H1 (cell line): ENCODE results near the gene CROCC2. TPM values are rescaled to one million over a fixed set of nuclear protein-coding genes. Genes with fewer than 3 reads are reported as not detected.

Source experiments
- RFX5 ChIP-seq: IDR thresholded peaks from 2 replicates; pipeline ENCODE4 v1.6.1; 2011; ENCODE audit warnings: low read depth, low read length, improper control_type of control experiment, borderline replicate concordance
- SAP30 ChIP-seq: fragments of 300-600 bp; sonication (generic); IDR thresholded peaks from 2 replicates; pipeline ENCODE4 v1.7.1; 2012; ENCODE audit warnings: low read length, moderate library complexity, mild to moderate bottlenecking, inconsistent platforms; ENCODE audit not compliant: insufficient read depth, insufficient replicate concordance
- SP4 ChIP-seq: IDR thresholded peaks from 2 replicates; pipeline ENCODE4 v1.6.1; 2012; ENCODE audit warnings: low read length, inconsistent platforms
- polyA plus RNA-seq, 7 experiments: library from polyadenylated mRNA; depleted of rRNA in 3 of 7; stranded (reverse) in 5 of 7; unstranded in 2 of 7; fragments of >200 nt in 5 of 7; fragments of 200-250 nt in 2 of 7; gene quantifications; 1 replicate in 5 of 7; 2 replicates in 1 of 7; 4 replicates in 1 of 7; pipeline versions ENCODE4 v1.2.1 to v1.2.3, GENCODE V29; 2011 to 2013; ENCODE audit warnings: missing spikeins in 2 of 7, mixed read lengths in 2 of 7
- total RNA-seq: library from RNA; stranded (reverse); fragmentation: NEBNext Ultra II Directional; extraction: Animal tissue kit (Norgen Biotek cat#: 25700); gene quantifications from 2 replicates; pipeline ENCODE4 v1.2.1, GENCODE V29; 2021
- TF ChIP-seq, protein P1 (sequence below), 3 experiments: IDR thresholded peaks; 1 replicate in 2 of 3; 2 replicates in 1 of 3; pipeline versions ENCODE4 v1.5.1 to v1.6.1; 2011; ENCODE audit warnings: low read length in 3 of 3, mild to moderate bottlenecking in 3 of 3, inconsistent platforms in 2 of 3, low read depth in 1 of 3, moderate library complexity in 1 of 3; ENCODE audit not compliant: insufficient read depth in 1 of 3; ENCODE audit errors: control extremely low read depth in 1 of 3

The CROCC2 gene
- total and polyA plus RNA-seq, 2 of the 8 experiments (the other 6 are each of a cell fraction or from before 2014, with no cell fraction given): not detected

DNA sequence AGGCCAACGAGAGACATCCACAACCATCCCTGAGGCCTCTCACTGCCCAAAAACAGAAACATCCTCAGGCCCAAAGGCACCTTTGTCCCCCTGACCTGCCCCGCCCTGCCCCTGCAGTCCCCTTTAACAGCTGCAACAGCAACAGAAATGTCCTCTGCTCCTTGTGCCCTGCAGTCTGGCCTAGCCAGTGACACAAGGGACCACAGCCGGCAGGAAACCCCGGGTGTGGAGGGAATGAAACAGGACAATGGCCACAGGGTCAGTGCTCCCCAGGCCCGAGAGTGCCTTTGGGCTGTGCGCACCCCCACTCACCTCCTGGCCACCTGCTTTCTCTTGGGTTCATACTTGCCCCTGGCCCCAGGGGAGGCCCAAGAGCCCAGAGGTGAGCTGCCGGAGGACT lies 127.9 kb downstream of the CROCC2 start (continued):
- no peak for TF ChIP-seq RFX5
- TF ChIP-seq SAP30: no peak
- TF ChIP-seq, protein P1, sequence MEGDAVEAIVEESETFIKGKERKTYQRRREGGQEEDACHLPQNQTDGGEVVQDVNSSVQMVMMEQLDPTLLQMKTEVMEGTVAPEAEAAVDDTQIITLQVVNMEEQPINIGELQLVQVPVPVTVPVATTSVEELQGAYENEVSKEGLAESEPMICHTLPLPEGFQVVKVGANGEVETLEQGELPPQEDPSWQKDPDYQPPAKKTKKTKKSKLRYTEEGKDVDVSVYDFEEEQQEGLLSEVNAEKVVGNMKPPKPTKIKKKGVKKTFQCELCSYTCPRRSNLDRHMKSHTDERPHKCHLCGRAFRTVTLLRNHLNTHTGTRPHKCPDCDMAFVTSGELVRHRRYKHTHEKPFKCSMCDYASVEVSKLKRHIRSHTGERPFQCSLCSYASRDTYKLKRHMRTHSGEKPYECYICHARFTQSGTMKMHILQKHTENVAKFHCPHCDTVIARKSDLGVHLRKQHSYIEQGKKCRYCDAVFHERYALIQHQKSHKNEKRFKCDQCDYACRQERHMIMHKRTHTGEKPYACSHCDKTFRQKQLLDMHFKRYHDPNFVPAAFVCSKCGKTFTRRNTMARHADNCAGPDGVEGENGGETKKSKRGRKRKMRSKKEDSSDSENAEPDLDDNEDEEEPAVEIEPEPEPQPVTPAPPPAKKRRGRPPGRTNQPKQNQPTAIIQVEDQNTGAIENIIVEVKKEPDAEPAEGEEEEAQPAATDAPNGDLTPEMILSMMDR (IDR thresholded peaks at IDR 0.05; ENCODE audit: control extremely low read depth in 1 of 3, insufficient read depth in 1 of 3, low read depth in 1 of 3, low read length in 3 of 3): no peak
- TF ChIP-seq SP4: no peak
